ENCODE data around the gene CRYGC.
"Not testable (repeated sequence)": the region's sequence is repeated elsewhere in the genome, so short reads cannot be mapped to it uniquely, and the experiment has no call there.

CRYGC gene, protein sequence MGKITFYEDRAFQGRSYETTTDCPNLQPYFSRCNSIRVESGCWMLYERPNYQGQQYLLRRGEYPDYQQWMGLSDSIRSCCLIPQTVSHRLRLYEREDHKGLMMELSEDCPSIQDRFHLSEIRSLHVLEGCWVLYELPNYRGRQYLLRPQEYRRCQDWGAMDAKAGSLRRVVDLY

DNA sequence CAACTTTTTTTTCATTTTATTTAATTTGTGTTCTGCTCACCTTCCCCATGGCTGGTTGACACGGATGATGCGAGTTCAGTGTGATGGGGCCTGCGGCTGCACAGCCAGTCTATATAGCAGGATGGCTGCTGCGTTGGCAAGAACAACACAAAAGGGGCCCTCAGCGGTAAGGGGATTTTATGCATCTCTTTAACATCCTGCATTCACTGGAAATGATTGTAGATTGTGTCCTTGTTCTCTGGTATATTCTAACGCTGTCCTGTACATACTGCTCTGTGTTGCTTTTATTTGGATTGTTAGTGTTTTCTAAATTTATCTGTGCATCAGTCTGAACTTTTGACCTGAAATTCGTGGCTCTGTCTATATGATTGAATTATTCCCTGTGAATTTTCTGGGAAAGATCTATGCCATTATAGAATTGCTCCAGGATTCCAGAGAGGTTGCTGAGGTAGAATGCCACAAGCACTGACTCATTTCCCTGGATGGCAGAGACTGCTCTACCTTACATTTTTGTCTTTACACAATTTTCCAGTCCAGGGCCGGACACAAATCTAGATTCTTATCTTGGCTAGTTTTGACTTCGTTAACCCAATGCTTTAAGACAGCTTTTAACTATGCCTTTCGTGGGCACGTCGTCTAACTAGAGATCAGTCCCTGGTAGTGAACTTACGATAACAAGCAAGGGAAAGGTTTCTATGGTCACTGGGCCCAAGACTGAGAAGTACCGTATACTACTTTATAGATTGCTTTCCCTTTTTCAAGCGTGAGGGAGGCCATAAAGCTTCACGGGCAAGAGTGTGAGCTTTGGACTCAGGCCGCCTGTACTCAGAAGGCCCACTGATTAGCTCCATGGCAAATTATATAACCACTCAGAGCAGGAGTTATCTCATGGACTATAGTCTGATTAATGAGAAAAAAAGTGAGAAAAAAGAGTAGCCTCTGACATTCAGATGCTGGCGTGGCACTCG, at the start of gene CRYGC:
TSS of gene CRYGC (minus strand) at position 85 of the 968 bp plus-strand sequence. CDS start at position 49, 36 bp downstream.
- DNase-seq (ENCODE audit: low read depth): peak; percentile 14

DNA sequence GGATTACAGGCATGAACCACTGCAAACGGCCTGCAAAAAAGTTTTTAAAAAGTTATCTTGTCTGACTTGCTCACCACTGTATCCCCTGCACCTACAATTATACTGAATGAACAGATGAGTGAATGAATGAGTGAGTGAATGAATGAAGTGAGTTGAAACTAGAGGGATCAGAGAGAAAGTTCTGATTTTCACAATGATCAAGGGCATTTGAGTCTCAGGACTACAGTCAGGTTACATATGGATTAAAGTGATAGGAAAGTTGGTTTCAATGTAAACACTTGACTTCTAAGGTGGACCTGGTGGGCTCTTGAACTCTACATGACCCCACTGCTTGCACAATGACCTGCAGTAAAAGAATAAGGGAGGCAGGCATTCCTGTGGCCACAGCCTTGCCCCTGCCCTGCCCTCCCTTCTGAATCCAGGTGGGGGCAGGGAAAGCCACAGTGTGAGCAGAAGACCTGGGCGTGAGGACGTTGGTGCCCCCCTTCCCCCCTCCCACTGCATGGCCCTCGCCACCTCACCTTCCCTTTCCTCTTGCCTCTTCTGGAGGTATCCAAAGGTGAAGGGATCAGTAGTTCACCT, 49.5 kb upstream of the CRYGC start:
- DNase-seq (ENCODE audit: low read depth): peak; percentile 71

DNA sequence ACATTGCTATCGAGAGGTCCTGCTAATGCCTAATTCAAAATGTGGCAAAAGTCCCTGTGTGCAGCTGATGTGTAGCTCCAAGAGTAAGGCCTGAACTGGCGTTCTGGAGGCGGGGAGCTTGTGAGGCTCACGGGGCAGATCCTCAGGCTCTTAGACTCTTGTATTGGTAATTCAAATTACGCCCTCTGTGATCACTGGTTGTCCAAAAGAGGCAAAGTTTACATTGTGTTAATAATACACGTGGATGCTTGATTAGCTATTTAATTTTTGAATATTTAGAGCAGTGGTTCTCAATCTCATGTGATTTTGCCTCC, 46.2 kb upstream of the CRYGC start:
- no peak for DNase-seq (ENCODE audit: low read depth)

DNA sequence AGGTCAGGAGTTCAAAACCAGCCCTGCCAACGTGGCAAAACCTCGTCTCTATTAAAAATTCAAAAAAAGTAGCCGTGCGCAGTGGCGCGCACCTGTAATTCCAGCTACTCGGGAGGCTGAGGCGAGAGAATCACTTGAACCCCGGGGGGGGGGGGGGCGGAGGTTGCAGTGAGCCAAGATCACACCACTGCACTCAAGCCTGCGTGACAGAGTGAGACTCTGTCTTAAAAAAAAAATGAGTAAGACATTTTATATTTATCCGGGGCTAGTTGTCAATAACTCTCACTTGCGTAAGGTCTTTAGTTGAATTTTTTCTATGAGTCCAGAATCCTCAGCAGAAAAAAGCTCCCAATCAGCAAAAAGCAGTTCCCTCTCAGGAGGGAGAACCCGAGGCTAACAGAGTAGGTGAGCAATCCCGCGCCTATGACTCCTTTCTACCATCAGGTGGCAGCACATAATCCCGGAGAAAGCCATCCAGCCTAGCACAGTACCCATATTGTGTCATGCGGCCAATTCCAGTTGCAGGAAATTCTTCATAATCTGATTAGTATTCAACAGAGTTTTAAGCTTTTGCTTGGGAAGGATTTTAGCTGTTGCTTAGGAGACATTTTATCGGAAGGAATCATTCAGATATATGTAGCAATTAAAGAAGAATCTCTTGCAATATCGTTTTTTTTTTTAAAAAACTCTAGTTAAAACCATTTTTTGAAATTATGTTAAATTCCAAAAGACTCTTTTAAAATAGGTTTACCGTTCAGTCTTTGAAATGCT, 45.6 kb upstream of the CRYGC start:
- DNase-seq (ENCODE audit: low read depth): peak; percentile 76

DNA sequence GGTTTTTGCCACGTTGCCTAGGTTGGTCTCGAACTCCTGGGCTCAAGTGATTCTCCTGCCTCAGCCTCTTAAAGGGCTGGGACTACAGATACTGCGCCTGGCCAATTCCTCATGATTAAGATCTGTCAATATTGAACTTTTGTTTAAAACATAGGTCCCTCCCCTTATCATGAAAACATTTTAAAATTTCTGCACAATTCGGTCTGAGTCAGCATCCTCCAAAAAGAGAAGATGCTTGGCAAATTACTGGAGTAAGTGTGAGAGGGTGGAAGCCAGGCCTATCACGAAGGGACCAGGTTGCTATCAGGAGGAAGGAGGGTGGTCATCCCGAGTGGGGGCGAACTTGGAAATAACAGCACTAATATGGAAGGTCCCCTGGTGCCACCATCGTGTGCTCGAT, 44.5 kb upstream of the CRYGC start:
- no peak for DNase-seq (ENCODE audit: low read depth)

DNA sequence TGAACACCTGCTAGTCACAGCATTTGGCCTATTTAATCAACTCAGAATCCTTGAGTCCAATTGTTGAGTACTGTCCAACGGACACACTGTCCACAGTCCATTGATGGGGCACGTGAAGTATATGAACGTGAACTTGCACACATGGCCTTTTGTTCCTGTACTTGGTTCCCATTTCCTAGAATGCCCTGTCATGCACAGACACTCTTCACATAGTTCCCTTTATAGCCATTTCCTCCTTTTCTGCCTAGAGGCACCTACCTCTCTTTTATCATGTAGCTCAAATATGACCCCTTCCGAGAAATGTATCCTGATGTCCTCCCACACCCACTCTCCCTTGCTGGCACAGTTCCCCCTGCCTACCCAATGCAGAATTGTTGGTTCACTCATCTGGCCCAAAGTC, 42.5 kb upstream of the CRYGC start:
- no peak for DNase-seq (ENCODE audit: low read depth)

DNA sequence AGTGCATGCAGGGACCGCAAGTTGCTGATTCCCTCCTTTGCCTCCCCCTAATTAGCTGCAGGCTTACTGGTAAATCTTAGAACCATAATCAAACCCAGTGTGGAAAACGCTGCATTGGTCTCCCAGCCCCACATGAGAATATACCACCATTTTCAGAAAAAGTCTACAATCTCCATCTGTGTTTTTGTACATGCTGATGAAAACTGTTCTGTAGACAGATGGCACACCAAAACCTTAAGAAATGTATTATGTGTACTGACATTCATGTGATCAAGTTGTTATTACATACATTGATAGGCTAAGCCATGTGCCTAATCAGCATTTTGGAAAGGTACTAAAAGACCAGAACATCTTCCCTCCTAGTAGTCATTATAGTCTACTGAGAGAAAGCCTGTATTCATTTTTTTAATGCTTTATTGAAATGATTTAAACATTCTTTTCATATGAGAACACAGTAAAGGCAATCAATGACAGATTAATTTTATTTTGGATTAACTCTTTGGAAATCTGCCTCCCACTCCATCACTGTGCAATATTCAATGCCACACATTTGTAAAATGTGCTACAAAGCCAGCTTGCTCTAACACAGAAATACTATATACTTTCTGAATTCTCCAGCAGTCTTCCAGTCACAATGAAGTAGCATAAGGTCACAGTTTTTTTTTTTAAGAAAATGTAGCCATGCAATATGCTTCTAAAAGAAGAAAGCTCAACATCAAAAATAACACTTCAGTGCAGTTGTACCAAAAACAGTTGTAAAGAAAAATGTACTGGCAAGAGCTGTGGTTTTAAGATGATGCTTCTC, 35.5 kb upstream of the CRYGC start:
- DNase-seq (ENCODE audit: low read depth): no peak

DNA sequence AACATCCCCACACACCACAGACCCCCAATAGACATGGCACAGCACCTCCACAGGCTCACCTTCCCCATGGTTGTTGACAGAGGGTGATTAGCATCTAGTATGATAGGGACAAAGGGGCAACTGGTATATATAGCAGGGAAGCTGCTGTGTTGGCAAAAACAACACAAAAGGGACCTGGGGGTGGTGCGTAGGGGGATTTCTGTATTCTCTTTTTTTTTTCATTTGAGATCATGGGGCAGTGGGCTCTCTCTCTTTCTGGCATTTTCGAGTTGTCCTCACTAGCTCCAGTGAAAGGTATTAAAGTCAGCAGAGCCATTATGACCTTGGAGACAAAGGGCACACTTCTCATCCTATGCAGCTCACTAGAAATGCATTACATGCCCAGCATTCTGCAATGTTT, 33.9 kb upstream of the CRYGC start, which contains the start of gene CRYGA:
TSS of gene CRYGA (minus strand) at position 101 of the 400 bp plus-strand sequence. CDS start at position 68, 33 bp downstream.
- no peak for DNase-seq (ENCODE audit: low read depth)

DNA sequence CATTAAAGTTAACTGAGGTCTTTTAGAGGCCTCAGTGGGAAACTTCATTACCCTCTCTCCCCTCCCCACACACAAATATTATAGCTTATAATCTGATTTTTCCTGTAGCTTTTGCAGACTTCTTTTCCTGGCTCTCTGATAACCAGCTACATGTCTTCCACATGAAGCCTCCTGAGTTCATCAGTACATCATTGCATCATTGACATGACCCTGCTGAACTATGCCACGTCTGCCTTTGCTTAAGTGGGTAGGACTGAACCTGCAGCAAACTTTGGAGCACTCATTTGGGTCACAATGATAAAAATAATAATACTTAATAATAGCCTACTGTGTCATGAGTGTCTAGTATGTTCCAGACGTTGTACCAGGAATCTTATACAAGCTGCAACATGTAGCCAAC, 26.8 kb upstream of the CRYGC start:
- no peak for DNase-seq (ENCODE audit: low read depth)

DNA sequence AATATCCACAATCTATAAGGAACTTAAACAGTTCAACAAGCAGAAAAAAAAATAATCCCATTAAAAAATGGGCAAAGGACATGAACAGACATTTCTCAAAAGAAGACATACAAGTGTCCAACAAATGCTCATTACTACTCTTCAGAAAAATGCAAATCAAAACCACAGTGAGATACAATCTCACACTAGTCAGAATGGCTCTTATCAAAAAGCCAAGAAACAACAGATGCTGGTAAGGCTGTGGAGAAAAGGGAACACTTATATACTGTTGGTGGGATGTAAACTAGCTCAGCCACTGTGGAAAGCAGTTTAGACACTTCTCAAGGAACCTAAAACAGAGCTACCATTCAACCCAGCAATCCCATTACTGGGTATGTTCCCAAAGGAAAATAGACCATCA, 23.5 kb upstream of the CRYGC start:
- DNase-seq (ENCODE audit: low read depth): peak; percentile 54

DNA sequence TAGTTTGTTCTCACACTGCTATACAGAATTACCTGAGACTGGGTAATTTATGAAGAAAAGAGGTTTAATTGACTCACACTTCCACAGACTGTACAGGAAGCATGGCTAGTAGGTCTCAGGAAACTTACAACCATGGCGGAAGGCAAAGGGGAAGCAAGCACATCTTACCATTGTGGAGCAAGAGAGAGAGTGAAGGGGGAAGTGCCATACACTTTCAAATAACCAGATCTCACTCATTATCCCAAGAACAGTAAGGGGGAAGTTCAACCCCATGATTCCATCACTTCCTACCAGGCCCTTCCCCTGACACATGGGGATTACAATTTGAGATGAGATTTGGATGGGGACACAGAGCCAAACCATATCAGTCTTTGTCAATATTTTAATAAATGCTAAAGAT, 21.3 kb upstream of the CRYGC start:
- no peak for DNase-seq (ENCODE audit: low read depth)

DNA sequence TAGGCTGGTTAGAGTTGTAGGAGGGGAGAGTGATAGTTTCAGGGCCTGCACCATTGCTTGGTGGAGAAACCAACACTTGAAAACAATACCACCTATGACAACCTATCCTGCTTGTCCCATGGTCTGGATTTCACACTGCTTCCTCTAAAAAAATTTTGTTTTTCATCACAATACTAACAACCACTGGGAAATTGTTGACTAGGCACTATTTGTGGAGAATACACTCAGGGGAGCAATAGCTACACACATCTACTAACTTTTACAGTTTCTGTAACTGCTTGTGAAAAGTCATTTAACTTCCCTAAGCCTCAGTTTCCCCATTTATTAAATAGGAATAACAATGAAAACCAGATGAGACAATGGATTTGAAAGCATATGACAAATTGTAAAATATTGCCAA, 20.5 kb upstream of the CRYGC start:
- DNase-seq (ENCODE audit: low read depth): no peak

DNA sequence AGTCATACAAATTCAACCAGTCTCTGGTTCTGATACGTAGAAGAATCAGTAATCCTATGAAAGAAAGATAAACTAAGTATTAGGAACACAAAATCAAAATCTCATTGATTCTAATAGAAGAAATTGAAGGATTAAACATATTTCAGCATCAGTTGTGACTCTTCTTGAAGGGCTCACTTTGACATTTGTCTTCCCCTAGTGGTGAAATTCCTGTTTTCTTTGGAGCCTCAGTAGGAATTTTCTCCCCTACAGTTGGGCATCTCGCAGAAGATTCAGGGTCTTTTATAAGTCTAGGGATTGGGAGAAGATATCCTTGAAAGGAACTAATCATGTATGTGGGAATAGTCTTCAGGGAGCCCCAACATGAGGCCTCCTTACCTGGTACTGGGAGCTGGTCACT, 19.2 kb upstream of the CRYGC start:
- no peak for DNase-seq (ENCODE audit: low read depth)

DNA sequence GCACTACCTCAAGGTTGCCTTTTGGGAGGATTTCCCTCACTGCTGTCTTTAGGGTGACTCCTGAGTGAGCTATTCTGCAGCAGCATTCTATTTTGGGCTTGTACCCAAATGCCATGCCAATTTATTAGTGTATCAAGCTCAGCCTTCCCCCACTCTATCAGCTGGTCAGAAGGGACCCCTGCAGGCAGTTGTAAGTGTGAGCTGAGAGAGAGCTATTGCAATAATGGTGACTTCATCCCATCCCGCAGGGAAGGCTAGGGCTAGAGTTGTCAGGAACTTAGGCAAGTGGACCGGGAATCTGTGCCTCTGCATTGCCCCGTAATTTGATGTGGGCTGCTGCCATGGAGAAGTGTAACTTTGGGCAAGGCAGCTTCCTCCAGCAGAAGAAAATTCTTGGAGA, 18.1 kb upstream of the CRYGC start:
- no peak for DNase-seq (ENCODE audit: low read depth)

DNA sequence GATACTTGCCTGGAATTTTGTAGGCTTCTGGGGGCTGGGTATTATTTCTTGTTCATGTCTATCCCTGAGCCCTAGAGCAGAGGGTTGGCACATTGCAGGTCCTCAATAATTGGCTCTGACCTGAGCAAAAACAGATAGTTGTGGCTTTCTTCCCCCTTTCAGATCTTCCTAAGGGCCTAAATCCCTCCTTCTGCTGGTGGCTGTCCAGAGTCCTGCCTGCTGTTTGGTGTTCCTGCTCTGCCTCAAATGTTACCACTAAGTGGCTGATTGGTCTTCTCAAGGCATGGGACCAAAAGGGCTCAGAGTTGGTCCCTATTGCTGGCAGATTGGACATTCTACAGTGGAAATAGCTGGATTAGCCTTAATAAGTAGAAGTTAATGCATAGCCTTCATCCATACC, 17.4 kb upstream of the CRYGC start:
- DNase-seq (ENCODE audit: low read depth): no peak

DNA sequence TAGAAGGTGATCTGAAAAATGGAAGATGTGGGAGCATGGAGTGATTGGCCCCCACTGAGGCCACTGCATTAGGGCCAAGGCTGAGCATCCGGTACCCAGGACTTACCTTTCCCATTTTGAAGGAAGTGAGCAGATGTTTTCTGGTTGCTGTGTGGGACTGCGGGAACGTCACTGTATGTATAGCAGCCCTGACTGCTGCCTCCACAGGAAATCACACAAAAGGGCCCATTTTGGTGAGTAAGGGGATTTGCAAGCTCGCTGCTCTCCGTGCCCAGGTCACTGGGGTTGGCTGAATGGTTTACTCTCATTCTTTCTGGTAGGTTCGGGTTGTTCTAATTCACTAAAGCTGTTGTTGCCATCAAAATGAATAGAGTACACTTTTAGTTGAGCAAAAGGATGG, 16.4 kb upstream of the CRYGC start, which contains the start of gene CRYGB:
TSS of gene CRYGB (minus strand) at position 153 of the 400 bp plus-strand sequence. CDS start at position 115, 38 bp downstream.
- no peak for DNase-seq (ENCODE audit: low read depth)

DNA sequence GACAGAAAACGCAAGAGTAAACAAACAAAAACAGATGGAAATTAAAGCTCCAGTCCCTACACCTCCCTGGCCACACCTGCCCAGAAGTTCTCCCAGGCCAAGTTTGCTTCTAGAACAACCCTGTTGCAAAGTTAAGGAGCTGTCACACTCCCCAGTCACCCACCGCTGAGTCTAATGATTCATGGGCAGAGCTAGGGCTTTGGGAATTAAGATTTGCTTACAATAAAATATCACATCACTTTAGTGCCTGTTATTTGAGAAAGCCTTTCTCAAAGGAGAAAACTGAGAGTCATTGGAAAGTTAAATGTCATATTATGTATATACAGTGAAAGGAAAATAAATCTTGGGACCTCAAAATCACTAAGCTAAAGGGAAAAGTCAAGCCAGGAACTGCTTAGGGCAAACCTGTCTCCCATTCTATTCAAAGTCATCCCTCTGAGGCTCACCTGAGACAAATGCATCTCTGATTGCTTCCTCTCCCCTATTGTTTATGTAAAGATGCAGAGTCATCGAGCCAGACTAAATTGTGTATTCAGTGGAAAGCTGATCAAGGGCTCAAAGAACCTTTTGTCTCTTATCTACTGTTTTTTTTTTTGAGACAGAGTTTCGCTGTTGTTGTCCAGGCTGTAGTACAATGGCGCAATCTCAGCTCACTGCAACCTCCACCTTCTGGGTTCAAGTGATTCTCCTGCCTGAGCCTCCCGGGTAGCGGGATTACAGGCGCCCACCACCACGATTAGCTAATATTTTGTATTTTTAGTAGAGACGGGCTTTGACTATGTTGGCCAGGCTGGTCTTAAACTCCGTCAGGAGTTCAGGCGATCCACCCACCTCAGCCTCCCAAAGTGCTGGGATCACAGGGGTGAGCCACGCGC, 13.5 kb upstream of the CRYGC start:
- no peak for DNase-seq (ENCODE audit: low read depth)

DNA sequence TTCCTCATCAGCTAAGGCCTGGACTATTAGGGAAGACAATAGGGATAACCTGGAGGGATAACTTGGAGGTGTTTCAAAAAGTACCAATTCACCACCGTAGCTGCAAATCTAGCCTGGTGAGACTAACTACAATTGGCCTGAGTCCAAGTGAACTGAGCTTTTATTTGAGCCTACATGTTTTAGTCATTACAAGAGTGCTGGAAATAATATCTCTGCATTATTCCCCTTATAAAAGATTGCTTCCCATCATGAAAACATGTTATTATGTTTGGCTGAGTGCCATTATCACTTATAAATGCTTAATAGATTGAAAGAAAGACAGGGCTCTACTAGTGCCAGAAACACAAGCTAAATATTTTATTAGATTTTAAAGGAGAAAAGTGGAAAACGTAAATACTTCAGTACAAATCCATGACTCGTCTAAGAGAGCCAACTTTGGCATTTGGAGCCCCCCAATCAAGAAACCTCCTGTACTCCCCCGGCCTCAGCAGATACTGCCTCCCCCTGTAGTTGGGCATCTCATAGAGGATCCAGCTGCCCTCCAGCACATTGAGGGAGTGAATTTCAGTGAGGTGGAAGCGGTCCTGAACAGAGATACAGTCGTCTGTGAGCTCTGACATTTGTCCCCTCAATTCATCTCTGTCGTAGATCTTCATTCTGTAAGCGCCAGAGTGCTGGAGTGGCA, 12.8 kb upstream of the CRYGC start:
- DNase-seq (ENCODE audit: low read depth): no peak

DNA sequence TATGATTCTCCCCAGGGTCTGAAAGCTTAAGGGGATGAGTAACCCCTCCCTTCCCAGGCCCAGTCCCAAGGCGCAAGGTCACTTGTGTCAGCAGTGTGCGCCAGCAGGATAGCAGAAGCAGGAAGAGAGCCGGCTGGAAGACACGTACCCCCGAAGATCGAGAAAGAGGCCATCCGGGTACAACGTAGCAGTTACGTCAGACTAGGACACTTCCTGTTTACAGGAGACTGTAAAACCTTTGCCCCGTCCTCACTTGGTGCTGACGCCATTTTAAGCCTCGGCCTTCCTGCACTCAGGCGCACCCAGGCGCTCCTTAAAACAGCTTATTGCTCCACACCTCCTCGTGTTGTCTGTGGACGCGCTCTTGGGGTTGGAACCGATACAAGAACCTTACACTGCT, 9.8 kb upstream of the CRYGC start:
- no peak for DNase-seq (ENCODE audit: low read depth)

DNA sequence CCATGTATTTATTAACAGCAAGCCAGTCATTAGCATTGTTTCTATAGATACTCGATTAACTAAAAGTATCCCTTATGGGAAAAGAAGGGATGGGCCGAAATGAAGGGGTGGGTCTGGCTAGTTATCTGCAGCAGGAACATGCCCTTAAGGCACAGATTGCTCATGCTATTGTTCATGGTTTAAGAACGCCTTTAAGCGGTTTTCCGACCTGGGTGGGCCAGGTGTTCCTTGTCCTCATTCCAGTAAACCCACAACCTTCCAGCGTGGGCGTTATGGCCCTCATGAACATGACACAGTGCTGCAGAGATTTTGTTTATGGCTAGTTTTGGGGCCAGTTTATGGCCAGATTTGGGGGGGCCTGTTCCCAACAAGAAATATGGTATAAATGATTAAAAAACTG, 8.7 kb upstream of the CRYGC start:
- not testable (repeated sequence) for DNase-seq (ENCODE audit: low read depth)

All from amniotic epithelial cell (primary cell).